Measurements from ENCODE around the gene ZNF185.
A peak's percentile ranks its signal among the peaks of the same experiment; 100 is the strongest.

ZNF185 gene

DNA sequence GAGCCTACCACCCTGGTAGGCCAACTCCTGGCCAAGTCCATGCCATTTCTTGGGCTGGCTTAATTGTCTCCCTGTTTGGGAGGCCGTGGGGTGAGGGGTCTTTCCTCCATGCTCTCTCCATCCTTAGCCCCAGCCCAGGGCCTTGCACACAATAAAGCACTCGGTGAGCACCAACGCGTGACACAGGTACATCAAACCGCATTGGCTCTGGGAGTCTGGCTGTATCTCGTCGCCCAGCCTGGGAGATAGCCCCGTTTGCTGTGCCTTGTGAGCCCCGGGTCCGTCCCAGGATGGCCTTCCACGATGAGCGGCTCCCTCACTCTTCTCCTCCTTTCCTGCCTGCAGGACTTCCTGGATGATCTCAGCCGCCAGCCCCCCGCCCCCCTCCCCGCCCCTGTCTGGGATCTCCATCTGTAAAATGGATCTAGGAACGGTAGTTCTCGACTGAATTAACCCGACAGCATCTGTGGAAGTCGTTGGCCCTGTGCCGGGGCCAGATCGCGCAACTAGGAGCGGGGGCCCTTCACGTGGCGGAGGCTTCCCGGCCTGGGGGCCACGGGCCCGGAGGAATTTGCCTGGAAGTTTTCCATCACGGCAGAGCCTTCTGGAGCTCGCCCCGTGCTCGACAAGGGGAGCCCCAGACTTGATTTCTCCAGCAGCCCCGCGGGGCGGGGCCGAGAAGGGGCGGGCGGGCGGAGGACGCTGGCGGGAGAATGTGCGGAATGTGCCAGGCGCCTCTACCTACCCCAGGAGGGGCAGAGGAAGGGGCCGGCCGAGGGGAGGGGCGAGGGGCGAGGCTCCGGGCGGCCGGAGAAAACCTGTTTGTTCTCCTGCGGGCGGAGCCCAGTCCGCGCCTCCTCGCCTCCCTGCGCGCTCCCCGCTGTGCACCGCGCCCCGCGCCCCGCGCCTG, at the start of gene ZNF185:
Gene ZNF185, plus strand, starts transcription at position 846 of the 910 bp plus-strand sequence. CDS start 16,423 bp downstream, outside the sequence.
- DNase-seq: no peak

DNA sequence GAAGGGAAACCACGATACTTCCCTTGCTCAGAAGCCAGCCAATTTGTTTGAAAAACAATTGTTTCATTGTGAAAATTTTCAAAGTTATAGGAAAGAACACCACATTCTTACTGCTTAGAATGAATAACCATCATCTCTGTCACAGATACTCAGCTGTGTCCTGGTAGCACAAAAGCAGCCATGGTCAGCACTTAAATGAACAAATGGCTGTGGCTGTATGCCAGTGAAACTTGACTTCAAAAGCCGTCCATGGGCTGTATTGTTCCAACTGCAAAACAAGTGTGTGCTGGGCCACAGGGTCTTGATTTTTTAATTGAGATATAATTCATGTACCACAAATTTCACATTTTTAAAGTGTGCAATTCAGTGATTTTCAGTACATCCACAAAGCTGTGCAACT, 47.4 kb upstream of the ZNF185 start:
- DNase-seq: no peak

DNA sequence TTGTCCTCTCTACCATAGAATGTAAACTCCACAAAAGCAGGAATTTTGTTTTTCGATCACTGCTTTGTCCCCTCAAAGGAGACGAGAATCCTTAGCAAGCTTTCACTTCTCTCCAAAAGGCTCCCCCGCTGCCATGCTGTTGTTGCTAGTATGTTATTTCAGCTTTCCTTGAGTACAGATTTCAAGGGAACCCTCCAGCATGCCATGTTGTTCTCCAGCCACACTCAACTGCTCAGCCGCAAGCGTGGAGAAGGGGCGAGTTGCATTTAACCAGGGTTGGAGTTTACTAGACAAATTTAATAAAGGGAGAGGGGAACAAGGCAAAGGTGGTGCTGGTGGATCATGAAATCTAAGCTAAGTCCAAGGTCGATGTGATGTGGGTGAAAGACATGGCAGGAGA, 43.9 kb upstream of the ZNF185 start:
- DNase-seq: no peak

DNA sequence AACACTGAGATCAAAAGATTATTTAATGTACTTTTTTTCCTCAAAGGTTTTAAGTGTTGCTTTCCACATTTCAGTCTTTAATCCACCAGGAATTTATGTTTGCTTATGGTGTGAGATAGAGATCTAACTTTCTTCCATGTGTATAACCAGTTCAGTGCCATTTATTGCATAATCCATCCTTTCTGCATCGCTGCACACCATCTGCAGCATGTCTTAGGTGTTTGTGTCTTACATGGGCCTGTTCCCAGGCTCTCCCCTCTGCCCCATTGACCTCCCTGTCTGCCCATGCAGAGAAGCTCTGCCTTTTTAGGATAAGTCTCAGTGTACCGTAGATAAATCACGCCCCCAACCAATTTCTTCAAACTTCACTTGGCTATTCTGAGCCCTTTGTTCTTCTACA, 36.8 kb upstream of the ZNF185 start:
- peak; percentile 34 for DNase-seq

DNA sequence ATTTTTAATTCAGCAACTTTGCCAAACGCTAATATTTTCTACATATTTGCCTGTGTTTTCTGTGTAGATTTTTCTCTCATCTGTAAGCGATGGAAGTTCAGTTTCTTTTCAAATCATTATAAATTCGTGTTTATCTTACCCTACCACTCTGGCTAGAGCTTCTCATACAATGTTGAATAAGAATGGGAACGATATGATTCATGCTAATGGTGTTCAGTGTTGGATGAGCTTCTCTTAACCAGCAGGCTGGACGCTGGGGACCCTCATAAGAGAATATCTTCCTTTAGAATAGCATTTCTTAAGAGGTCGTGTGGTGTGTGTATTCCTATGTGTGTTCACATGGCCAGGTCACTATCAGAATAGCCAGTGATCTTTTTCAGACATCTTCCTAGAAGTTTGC, 36.0 kb upstream of the ZNF185 start:
- DNase-seq: no peak

DNA sequence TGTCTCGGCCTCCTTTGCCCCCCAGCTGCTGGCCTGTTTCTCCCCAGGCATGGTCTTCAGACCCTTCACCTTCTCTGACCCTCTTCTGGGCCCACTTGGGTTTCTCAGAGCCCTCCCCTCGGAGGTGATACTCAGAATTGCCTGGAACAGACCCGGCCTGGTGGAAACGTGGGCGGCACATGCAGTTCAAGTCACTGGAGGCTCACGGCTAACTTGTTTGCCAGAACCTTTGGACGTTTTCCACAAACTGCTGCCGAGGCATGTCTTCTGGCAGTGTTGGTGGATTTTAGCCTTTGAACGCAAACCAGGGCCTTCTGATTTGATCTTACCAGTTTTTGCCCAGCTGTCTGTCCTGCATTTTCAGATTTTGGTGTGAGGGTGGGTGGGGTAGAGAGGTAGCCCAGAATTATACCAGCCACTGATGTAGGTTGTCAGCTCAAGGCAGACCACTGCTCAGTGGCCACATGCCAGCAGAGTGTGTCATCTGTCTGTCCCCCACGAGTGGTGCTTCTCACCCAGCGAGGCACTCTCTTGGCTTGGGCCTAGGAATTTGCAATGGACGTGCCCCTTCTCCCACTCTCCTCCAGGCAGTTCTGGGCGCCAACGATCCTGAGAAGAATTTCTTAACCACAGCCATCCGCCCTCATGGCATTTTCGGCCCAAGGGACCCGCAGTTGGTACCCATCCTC, 32.5 kb upstream of the ZNF185 start:
- no peak for DNase-seq

DNA sequence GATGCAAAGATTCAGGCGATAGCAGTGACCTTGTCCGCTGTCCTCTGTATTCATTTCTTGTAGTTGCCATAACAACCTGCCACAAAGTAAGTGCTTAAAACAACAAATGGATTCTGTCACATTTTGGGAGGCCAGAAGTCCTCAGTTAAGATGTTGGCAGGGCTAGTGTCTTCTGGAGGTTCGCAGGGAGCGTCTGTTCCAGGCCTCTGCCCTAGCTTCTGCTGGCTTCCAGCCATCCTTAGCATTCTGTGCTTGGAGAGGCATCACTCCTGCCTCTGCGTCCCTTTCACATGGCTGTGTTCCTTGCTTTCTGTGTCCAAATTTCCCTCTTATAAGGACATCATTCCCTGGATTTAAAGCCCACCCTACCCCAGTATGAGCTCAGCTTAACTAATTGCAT, 31.5 kb upstream of the ZNF185 start:
- no peak for DNase-seq

DNA sequence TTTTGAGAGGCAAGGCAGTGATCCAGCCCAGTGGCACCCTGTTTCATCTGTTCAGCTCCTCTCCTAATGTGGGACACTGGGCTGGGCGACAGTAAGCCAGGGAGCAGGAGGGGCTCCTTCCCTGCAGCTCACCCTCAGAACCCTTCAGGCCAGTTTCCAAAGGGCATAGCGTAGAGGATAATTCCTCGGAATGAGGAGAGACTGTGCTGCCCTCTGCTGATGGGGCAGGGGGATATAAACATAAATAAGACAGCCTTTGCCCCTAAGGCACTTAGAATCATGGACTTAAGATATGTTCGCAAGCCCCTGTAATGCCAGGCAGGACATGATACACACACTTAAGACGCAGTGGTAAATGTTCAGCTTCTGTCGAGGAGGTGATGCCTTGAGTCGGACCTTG, 27.9 kb upstream of the ZNF185 start:
- no peak for DNase-seq

DNA sequence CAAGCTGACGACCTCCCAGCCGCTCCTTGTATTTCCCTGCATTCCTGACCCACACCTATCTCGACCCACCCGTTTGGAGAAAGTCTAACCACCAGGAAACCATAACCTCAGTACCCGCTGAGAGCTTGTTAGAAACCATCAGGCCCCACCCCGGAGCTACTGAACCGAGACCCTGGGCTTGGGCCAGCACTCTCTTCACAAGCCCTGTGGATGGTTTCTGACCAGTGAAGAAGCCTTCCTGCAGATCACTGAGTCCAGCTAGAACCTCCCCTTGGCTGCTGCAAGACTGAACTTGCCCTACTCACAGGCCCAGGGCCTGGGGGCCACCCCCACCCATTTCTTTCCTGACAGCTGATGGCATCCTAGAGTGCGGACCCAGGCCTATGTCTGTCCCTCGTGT, 26.6 kb upstream of the ZNF185 start:
- no peak for DNase-seq

DNA sequence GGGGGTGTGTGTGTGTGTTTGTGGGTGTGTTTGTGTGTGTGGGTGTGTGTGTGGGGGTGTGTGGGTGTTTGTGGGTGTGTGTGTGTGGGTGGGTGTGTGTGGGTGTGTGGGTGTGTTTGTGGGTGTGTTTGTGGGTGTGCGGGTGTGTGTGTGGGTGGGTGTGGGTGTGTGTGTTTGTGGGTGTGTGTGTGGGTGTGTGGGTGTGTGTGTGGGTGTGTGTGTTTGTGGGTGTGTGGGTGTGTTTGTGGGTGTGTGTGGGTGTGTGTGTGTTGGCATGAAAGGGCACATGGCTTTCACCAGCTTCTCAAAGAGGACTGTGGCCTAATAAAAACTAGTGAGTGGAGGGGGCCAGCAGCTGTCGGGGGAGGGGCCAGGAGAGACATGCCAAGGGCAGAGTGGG, 25.3 kb upstream of the ZNF185 start:
- no peak for DNase-seq

DNA sequence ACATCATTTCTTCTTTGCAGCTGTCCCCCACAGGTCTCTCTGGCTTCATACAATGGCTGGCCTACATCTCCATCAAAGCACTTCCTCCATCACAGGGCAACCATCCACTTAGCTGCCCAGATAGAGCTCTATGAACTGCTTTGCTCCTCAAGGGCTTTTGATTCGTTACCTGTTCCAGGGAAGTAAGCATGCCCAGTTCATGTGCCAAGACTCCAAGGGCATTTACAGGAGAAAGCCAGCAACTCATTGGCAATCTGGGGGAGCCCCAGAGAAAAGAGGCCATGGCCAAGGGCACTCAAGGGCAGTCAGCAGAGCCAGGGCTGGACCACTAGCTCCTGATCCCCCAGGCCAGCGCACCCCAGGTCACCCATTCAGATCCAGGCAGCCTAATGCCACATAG, 24.5 kb upstream of the ZNF185 start:
- no peak for DNase-seq

DNA sequence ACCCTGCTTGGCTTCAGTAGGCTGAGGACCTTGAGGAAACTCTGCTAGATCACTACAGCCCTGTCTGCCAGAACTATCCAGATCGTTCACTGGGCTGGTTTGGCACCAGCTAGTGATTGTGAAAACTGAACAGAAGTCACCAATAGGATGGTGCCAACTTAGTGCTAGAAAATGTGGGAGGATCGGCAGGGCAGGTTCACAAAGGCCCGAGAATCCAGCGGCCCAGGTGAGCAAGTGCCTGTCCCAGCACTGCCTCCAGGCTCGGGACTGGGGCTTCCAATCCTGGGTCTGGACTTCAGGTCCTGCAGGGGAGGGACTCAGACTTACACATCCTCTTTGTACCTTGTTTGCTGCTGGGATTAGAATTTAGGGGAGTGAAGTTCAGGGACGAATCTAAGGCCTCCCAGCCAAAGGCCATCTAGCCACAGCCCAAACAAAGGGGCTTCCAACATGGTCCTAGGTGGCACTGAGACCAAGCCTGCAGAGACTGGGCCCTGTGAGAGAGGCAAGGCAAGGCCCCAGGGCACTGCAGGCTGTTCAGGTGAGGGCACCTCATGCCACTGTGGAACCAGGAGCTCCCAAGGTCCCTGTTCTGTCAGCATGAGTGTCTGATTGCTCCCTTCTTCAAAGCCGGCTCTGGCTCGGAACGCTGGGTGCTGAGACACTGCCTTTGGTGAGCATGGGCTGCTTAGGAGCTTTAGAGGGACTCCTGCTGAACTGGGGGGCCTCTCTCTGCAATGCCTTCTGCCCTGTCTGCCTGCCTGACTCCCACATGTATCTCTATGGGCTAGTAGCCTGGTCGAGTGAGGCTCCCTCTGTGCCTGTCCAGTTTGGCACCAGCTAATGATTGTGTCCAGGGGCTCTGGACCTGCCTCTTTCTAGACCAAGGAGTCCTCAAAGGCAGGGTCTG, 20.7 kb upstream of the ZNF185 start:
- no peak for DNase-seq

DNA sequence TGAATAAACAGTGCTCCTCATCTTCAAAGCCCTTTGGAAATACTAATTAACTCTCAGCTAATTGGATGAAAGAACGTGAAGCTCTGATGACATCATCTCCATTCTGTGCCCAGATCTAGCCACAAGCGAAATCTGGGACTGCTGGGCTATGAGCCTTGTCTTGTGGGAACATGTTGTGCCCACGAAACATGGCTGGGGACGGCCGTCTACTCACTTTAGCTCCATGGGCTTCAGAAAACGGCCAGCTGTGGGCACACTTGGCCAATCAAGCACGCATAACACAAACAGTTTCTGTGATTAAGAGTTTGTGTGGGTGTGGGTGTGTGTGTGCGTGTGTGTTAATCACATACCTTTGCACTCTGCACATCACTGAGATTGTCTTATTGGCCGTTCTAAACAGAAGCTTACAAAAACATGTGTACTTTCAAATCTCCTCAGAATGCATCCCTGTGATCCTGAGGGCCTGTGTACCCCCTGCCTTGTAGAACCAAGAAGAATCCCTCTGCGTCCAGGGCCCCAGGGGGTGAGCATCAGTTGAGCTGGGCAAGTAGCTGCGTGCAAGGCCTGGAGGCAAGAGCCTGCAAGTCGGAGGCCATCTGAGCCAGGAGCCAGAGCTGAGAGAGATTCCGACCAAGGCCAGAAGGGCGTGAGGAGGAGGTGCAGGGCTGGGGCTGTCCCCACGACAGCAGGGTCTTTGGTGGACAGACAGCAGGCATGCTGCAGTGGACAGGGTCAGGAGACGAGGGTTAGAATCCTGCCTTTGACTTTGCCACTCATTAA, 18.7 kb upstream of the ZNF185 start:
- DNase-seq: no peak

DNA sequence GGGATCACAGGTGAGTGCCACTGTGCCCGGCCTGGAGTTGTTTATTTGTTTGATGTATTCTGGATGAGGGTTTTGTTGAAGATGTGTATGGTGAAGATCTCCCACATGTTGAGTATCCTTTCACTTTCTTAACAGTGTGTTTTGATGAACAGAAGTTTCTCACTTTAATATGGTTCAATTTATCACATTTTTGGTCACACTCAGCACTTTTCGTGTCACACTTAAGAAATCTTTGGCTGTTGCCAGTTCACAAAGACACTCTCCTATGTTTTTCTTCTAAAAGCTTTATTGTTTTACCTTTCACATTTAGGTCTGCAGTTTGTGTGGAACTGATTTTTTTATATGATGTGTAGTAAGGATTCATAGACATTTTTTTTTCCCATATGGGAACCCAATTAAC, 16.6 kb upstream of the ZNF185 start:
- DNase-seq: no peak

DNA sequence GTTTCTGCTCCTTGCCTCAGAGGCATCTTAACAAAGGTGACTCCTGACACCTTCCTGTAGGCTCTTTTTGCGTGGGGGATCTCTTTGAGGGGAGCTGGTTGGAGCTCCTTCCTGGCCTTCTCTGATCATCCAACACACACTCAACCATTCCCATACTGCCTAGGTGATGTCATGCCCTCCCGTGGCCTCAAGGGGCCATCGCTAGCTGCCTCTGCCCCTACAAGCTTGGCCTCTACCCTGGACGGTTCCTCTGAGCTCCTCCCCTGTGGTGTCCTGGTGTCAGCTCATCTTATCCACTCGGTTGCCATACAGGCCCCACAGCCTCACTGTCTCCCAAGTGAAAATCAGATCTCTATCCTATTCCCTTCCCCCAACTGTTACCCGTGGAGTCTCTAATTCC, 13.7 kb upstream of the ZNF185 start:
- no peak for DNase-seq

DNA sequence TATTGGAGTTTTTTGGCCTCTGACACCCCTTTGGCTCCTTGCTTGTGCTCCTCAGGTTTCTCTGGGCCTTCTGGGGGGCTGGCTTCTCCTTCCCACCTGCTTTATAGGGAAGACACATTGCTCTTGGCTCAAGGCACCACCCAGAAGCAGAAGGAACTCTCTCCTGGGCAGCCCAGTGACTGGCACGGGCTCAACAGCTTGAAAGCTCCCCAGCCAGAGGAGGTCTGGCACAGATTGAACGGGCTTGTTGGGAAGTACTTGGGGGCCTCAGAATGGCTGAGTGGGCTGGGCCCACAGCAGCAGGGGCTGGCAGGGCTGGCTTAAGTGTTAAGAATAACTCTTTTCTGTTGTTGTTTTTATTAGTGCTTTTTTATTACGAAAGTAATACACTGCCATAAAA, 11.2 kb upstream of the ZNF185 start:
- DNase-seq: no peak

DNA sequence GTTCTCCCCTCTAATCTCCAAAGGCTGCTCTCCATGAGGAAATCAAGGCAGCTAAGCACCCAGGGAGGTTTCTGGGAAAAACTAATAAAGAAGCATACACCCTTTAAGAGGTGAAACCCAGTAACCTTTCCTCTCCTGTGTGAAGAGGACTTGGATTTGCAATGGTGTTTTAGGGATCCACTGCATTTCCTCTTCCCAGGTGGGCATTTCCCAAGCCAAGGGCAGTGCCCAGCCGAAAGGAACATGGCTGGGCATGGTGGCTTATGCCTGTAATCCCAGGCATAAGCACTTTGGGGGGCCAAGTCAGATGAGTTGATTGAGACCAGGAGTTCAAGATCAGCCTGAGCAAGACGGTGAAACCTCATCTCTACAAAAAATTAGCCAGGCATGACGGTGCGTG, 5.4 kb upstream of the ZNF185 start:
- DNase-seq: no peak

DNA sequence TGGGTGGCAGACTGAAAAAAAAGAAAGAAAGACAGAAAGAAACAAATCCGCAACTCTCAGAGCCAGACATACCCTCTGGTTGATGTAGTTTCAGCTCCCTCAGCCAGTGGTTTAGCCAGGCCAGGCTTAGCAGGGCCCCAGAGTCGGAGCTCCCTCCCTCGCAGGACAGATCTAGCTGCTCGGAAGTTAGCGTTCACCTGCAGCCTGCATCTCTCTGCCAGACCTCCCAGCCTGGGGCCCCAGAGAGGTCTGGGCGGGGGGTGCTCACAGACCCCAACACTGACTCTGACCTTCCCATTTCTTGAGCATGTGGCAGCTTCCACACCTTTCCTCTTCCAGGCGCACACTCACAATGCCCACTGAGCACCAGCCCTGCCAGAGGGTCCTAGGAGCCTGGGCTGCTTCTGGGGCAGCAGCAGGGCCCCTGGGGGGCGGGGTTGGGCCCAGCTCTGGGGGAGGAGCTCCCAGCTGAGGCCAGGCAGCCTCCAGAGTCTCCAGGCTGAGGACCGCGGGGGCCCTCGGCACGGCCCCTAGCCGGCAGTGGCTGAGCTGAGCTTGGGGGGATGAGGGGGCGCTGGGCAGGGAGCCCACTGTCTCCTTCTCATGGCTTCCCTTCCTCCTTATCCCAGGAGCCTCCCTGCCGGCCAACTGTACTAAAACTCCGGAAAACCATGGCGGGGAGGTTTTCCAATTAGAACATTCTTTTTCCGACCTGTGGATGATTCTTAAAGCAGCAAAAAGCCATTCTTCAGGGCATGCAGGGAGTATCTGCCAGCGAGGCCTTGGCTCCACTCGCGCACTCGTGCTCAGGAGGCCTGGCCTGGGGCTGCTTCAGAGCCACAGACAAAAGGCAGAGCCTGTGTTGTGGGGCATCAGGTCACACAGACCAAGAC, 4.6 kb upstream of the ZNF185 start:
- no peak for DNase-seq

DNA sequence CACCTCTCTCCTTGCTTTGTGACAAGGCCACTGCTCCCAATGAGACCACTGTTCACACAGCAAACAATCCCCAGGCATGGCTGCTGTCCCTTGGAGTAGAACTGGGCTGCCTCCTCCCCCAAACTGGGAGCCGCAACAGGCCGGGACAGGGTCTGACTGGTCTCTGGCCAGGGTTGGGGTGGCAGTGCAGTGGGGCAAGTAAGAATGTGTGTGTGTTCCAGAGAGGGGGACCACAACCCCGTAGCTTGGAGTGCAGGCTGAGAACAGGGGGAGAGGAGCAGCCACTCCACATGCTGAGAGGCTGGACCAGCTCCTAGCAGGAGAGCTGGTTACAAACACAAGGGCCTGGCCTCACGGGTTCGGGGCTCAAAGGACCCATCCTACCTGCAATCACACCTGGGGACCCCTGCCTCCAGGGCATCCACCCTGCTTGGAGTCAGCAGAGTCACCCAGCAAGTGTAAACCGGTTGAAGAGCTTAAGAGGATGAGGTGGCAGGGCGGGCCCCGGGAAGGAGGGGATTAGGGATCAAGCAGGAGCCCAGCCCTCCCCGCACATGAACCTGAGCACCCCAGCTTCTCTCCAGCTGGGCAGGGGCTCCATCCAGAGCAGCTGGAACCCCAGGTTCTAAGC, 3.8 kb upstream of the ZNF185 start:
- no peak for DNase-seq

DNA sequence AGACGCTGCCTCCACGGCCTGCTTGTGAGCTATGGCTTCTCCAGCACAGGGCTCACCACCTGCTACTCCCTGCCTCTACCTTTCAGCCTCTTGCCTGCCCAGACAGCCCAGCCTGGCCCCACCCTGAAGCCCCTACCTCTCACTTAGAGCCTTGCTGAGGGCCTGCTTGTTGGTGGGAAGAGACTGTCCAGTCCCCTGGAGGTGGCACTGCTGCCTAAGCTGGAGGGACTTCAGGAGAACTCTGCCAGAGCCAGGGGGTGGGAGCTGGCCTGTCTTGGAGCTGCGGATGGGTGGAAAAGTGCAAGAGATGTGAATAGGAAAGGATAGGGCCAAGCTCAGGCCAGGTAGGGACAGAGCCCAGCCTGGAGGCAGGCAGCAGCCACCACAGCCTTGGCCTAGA, 2.7 kb upstream of the ZNF185 start:
- no peak for DNase-seq

Measured in NCI-H524 treated with DMSO at 0.1 percent for 48 hours (cell line).